DND-41 (cell line): ENCODE results near the gene HSPA13.

Experiments
- EZH2 ChIP-seq: IDR thresholded peaks from 3 replicates; pipeline ENCODE4 v1.6.1; 2012; ENCODE audit warnings: borderline replicate concordance, low read depth, mild to moderate bottlenecking, moderate library complexity, low read length, inconsistent platforms; ENCODE audit not compliant: severe bottlenecking
- TF ChIP-seq, protein P1 (sequence below): IDR thresholded peaks from 2 replicates; pipeline ENCODE4 v1.5.1; 2012; ENCODE audit warnings: borderline replicate concordance, low read length, moderate library complexity, mild to moderate bottlenecking; ENCODE audit not compliant: poor library complexity, severe bottlenecking; ENCODE audit errors: extremely low read depth

- TF ChIP-seq, protein P1, sequence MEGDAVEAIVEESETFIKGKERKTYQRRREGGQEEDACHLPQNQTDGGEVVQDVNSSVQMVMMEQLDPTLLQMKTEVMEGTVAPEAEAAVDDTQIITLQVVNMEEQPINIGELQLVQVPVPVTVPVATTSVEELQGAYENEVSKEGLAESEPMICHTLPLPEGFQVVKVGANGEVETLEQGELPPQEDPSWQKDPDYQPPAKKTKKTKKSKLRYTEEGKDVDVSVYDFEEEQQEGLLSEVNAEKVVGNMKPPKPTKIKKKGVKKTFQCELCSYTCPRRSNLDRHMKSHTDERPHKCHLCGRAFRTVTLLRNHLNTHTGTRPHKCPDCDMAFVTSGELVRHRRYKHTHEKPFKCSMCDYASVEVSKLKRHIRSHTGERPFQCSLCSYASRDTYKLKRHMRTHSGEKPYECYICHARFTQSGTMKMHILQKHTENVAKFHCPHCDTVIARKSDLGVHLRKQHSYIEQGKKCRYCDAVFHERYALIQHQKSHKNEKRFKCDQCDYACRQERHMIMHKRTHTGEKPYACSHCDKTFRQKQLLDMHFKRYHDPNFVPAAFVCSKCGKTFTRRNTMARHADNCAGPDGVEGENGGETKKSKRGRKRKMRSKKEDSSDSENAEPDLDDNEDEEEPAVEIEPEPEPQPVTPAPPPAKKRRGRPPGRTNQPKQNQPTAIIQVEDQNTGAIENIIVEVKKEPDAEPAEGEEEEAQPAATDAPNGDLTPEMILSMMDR: no peak
- TF ChIP-seq EZH2: no peak
These were observed 26.2 kb downstream of the HSPA13 start for GRCh38 chr21:14356746-14357145.
